Endodermal cell (in vitro differentiated cells): ENCODE data around the gene LGR6. TPM values are rescaled to one million over a fixed set of nuclear protein-coding genes. Genes with fewer than 3 reads are reported as not detected.

ENCODE experiments used
- DNase-seq: peaks from one replicate; pipeline ENCODE4 v3.0.0-alpha.2; 2017
- H3K27ac ChIP-seq: 2 replicates; pipeline ENCODE4 v1.5.1; 2013; ENCODE audit warnings: mild to moderate bottlenecking, low read depth, low read length, moderate library complexity
- H3K27me3 ChIP-seq: 2 replicates; pipeline ENCODE4 v1.6.1; 2013; ENCODE audit warnings: mild to moderate bottlenecking, low read length, moderate library complexity; ENCODE audit not compliant: insufficient read depth, control insufficient read depth, poor library complexity, severe bottlenecking
- H3K36me3 ChIP-seq: 2 replicates; pipeline ENCODE4 v1.7.0; 2013; ENCODE audit warnings: mild to moderate bottlenecking, low read length, moderate library complexity; ENCODE audit not compliant: control insufficient read depth, insufficient read depth
- H3K4me1 ChIP-seq: one replicate; pipeline ENCODE4 v1.7.0; 2013; ENCODE audit warnings: low read length; ENCODE audit not compliant: control insufficient read depth, insufficient read depth
- H3K4me3 ChIP-seq: 2 replicates; pipeline ENCODE4 v1.5.1; 2013; ENCODE audit warnings: mild to moderate bottlenecking, low read length, moderate library complexity
- H3K9ac ChIP-seq: 2 replicates; pipeline ENCODE4 v1.6.1; 2013; ENCODE audit warnings: mild to moderate bottlenecking, low read length, moderate library complexity; ENCODE audit not compliant: poor library complexity, severe bottlenecking; ENCODE audit errors: extremely low read depth
- H3K9me3 ChIP-seq: 2 replicates; pipeline ENCODE4 v1.6.1; 2013; ENCODE audit warnings: mild to moderate bottlenecking, low read length, moderate library complexity; ENCODE audit not compliant: control insufficient read depth
- H3K27ac Mint-ChIP-seq: 2 replicates; pipeline ENCODE4 v1.8.0; 2020; ENCODE audit warnings: mixed read lengths
- H3K27me3 Mint-ChIP-seq: 2 replicates; pipeline ENCODE4 v1.8.0; 2021; ENCODE audit warnings: mild to moderate bottlenecking, mixed read lengths; ENCODE audit not compliant: insufficient read depth
- H3K36me3 Mint-ChIP-seq: 2 replicates; pipeline ENCODE4 v1.8.0; 2020; ENCODE audit warnings: low read depth, mixed read lengths
- H3K4me1 Mint-ChIP-seq: 2 replicates; pipeline ENCODE4 v1.8.0; 2020; ENCODE audit warnings: mixed read lengths
- H3K4me3 Mint-ChIP-seq: 2 replicates; pipeline ENCODE4 v1.8.0; 2020; ENCODE audit warnings: mild to moderate bottlenecking, moderate library complexity, mixed read lengths
- H3K9me3 Mint-ChIP-seq: 2 replicates; pipeline ENCODE4 v1.8.0; 2020; ENCODE audit warnings: mild to moderate bottlenecking, mixed read lengths
- CTCF ChIP-seq: fragments of 200-600 bp; sonication (generic); conservative IDR thresholded peaks from 2 replicates; pipeline ENCODE4 v1.5.0; 2021; ENCODE audit warnings: antibody characterized with exemption, mild to moderate bottlenecking
- WGBS, 2 experiments: methylation state at CpG; one replicate each; pipeline versions ENCODE4 v1.1.5 to v1.1.7; 2013; ENCODE audit warnings: missing lambda C conversion rate in 2 of 2, mixed read lengths in 1 of 2; ENCODE audit not compliant: insufficient coverage in 1 of 2, insufficient read length in 1 of 2; 5-methylcytosine and 5-hydroxymethylcytosine counted together
- total RNA-seq, 2 donors: library from RNA; stranded (reverse); fragmentation: NEBNext Ultra II Directional in 1 of 2; extraction: Animal tissue kit (Norgen Biotek cat#: 25700) in 1 of 2; gene quantifications; 2 replicates in 1 of 2; 3 replicates in 1 of 2; pipeline ENCODE4 v1.2.1, GENCODE V29; 2021

Gene LGR6
- total RNA-seq, 2 donors from 2014 or later = 0.73 to 1.5 TPM

- H3K9ac ChIP-seq = no peak overlapping the region
- TF ChIP-seq CTCF = no peak
- no peaks in the 10 kb centered on the region for H3K36me3 ChIP-seq
- Mint-ChIP-seq H3K27me3 (peaks cover 16% of the 10 kb centered on the region), H3K36me3 (no peaks in the 10 kb centered on the region), H3K27ac (no peak overlapping the region), H3K9me3 (no peaks in the 10 kb centered on the region), H3K4me1 (peaks cover 10% of the 10 kb centered on the region), H3K4me3 (no peak overlapping the region)
- no peak overlapping the region for H3K27ac ChIP-seq
- H3K4me1 ChIP-seq = peaks cover 5% of the 10 kb centered on the region
- H3K4me3 ChIP-seq = no peak overlapping the region
- WGBS, 2 experiments = 89 to 100% methylated on average over 1 to 2 of the region's 2 CpGs
- no peak for DNase-seq
- no peaks in the 10 kb centered on the region for H3K9me3 ChIP-seq
- H3K27me3 ChIP-seq = no peaks in the 10 kb centered on the region
Observed at GRCh38 chr1:202220733-202221132, 27.1 kb downstream of the LGR6 start.

- no peak for DNase-seq
- Histone ChIP-seq H3K9ac (no peak overlapping the region), H3K4me3 (no peak overlapping the region), H3K9me3 (no peaks in the 10 kb centered on the region), H3K36me3 (no peaks in the 10 kb centered on the region), H3K4me1 (peaks cover 5% of the 10 kb centered on the region), H3K27ac (no peak overlapping the region), H3K27me3 (no peaks in the 10 kb centered on the region)
- Mint-ChIP-seq H3K27ac (no peak overlapping the region), H3K36me3 (no peaks in the 10 kb centered on the region), H3K27me3 (peaks cover 11% of the 10 kb centered on the region), H3K4me3 (no peak overlapping the region), H3K4me1 (peaks cover 16% of the 10 kb centered on the region), H3K9me3 (no peaks in the 10 kb centered on the region)
- TF ChIP-seq CTCF = no peak
- WGBS, 2 experiments = 79 to 80% methylated on average over 8 to 19 of the region's 19 CpGs
Observed at GRCh38 chr1:202221911-202222909, 28.6 kb downstream of the LGR6 start.

GRCh38 chr1:202223121-202223860 lies 29.7 kb downstream of the LGR6 start:
- Mint-ChIP-seq H3K4me3 (no peak overlapping the region), H3K27me3 (peaks cover 4% of the 10 kb centered on the region), H3K9me3 (no peaks in the 10 kb centered on the region), H3K27ac (no peak overlapping the region), H3K36me3 (no peaks in the 10 kb centered on the region), H3K4me1 (peaks cover 16% of the 10 kb centered on the region)
- Histone ChIP-seq H3K9me3 (no peaks in the 10 kb centered on the region), H3K36me3 (no peaks in the 10 kb centered on the region), H3K27me3 (no peaks in the 10 kb centered on the region), H3K9ac (no peak overlapping the region), H3K4me1 (peaks cover 5% of the 10 kb centered on the region), H3K4me3 (no peak overlapping the region), H3K27ac (no peak overlapping the region)
- WGBS, 2 experiments = 93 to 97% methylated on average over 6 to 7 of the region's 7 CpGs
- TF ChIP-seq CTCF = no peak
- no peak for DNase-seq
